Vagina (tissue), 2 donors: ENCODE results near the gene PTPRN2.

ENCODE experiments used
- CTCF ChIP-seq, 3 experiments: fragments of 450-650 bp in 2 of 3; fragments of 200-600 bp in 1 of 3; sonication (generic) in 1 of 3; IDR thresholded peaks; one replicate each; pipeline ENCODE4 v1.5.1; 2017 to 2019; ENCODE audit warnings: antibody characterized with exemption in 3 of 3, mild to moderate bottlenecking in 2 of 3, moderate library complexity in 2 of 3
- POLR2A ChIP-seq, 2 donors: fragments of 450-650 bp; IDR thresholded peaks; one replicate each; pipeline ENCODE4 v1.6.1; 2017; ENCODE audit warnings: antibody characterized with exemption in 2 of 2, mild to moderate bottlenecking in 2 of 2, moderate library complexity in 2 of 2

- no peak for TF ChIP-seq CTCF (IDR thresholded peaks at IDR 0.05)
- no peak for TF ChIP-seq POLR2A (IDR thresholded peaks at IDR 0.05)
Measured at GRCh38 chr7:157709531-157710251, 877.9 kb downstream of the PTPRN2 start.
